CD4-positive, alpha-beta T cell (primary cell): ENCODE measurements around the gene FBXL20. TPM values are rescaled to one million over a fixed set of nuclear protein-coding genes. Genes with fewer than 3 reads are reported as not detected.

Experiments used
- ATAC-seq: fragments of 200-7000 bp; cut with Tn5 transposase; one replicate; pipeline ENCODE4 v1.10.0; 2022; ENCODE audit warnings: mild to moderate bottlenecking; ENCODE audit not compliant: poor library complexity
- CTCF ChIA-PET: fragments of 350-600 bp; sonication (Branson Sonifier 250); formaldehyde crosslinking; loops from one replicate; lab custom pipeline; 2021; ENCODE audit warnings: antibody characterized with exemption, inconsistent platforms; lab: Charles Lee
- POLR2A ChIA-PET: fragments of 350-600 bp; sonication (Branson Sonifier 250); formaldehyde crosslinking; loops from one replicate; lab custom pipeline; 2021; ENCODE audit warnings: antibody characterized with exemption, inconsistent platforms; lab: Charles Lee
- DNase-seq, 14 experiments: peaks; one replicate each; pipeline ENCODE4 v3.0.0-alpha.2; 2013 to 2020; ENCODE audit warnings: mixed read lengths in 2 of 14
- H3K27ac ChIP-seq, 2 donors: one replicate each; pipeline versions ENCODE4 v1.5.1 to v1.7.0; 2013; ENCODE audit warnings: low read length in 2 of 2, low read depth in 1 of 2, mild to moderate bottlenecking in 1 of 2
- H3K27me3 ChIP-seq, 2 experiments: 1 replicate in 1 of 2; 2 replicates in 1 of 2; pipeline versions ENCODE4 v1.6.1 to v1.7.0; 2013; ENCODE audit warnings: low read length in 2 of 2, control low read depth in 1 of 2, mild to moderate bottlenecking in 1 of 2, moderate library complexity in 1 of 2; ENCODE audit not compliant: insufficient read depth in 2 of 2, control insufficient read depth in 1 of 2
- H3K36me3 ChIP-seq: one replicate; pipeline ENCODE4 v1.6.1; 2013; ENCODE audit warnings: low read length, control low read depth; ENCODE audit not compliant: insufficient read depth
- H3K4me1 ChIP-seq: one replicate; pipeline ENCODE4 v1.6.1; 2013; ENCODE audit warnings: low read length, control low read depth; ENCODE audit not compliant: insufficient read depth
- H3K4me3 ChIP-seq: one replicate; pipeline ENCODE4 v1.5.1; 2013; ENCODE audit warnings: mild to moderate bottlenecking, low read length, moderate library complexity
- H3K9me3 ChIP-seq, 2 experiments: 1 replicate in 1 of 2; 2 replicates in 1 of 2; pipeline versions ENCODE4 v1.6.1 to v1.7.0; 2013; ENCODE audit warnings: low read length in 2 of 2, mild to moderate bottlenecking in 2 of 2, control low read depth in 1 of 2, moderate library complexity in 1 of 2; ENCODE audit not compliant: control insufficient read depth in 1 of 2, insufficient read depth in 1 of 2
- H3K27ac Mint-ChIP-seq: one replicate; pipeline ENCODE4 v1.8.0; 2020; ENCODE audit warnings: mixed read lengths
- H3K27me3 Mint-ChIP-seq: one replicate; pipeline ENCODE4 v1.8.0; 2021; ENCODE audit warnings: mixed read lengths
- H3K36me3 Mint-ChIP-seq: one replicate; pipeline ENCODE4 v1.8.0; 2021; ENCODE audit warnings: low read depth, mixed read lengths
- H3K4me1 Mint-ChIP-seq: one replicate; pipeline ENCODE4 v1.8.0; 2021; ENCODE audit warnings: low read depth, mixed read lengths
- H3K4me3 Mint-ChIP-seq: one replicate; pipeline ENCODE4 v1.8.0; 2020; ENCODE audit warnings: mild to moderate bottlenecking, mixed read lengths
- H3K9me3 Mint-ChIP-seq: one replicate; pipeline ENCODE4 v1.8.0; 2020; ENCODE audit warnings: mixed read lengths
- CTCF ChIP-seq: fragments of 200-600 bp; IDR thresholded peaks from one replicate; pipeline ENCODE4 v1.8.0; 2022; ENCODE audit warnings: antibody characterized with exemption, mild to moderate bottlenecking
- intact Hi-C, 2 experiments: fragments of 100-400 bp; cut with DNase I in 1 of 2; cut with micrococcal nuclease in 1 of 2; formaldehyde crosslinking; loops; one replicate each; pipeline versions ENCODE4 v1.15.1 to v1.9.0; 2023 to 2025; cut with DNase I, micrococcal nuclease
- total RNA-seq, 174 experiments: library from RNA in 2 of 174; stranded (reverse) in 2 of 174; gene quantifications; one replicate each; pipeline ENCODE4 v1.2.3 and lab custom pipeline; 2021 to 2026

Gene FBXL20
- total RNA-seq, 2 experiments from 2014 or later, result 16.7 to 17.1 TPM

DNA sequence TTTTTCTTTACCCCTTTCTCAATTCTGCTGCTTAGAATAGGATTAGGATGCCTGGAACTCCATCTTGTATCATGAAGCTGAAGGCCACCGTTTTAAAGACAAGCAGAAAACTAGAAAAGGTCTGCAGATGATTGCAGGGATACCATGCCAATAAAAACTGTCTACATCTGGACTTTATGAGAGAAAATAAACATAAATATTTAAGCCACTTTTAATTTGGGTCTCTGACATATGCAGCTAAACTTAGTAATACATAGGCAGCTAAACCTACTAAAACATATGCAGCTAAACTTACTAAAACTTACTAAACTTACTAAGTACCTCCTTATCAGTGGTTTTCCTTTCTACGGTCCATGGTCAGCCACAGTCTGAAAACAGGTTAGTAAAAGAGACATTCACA is 48.4 kb downstream of the FBXL20 start:
- H3K36me3 Mint-ChIP-seq, result peaks cover 10% of the 10 kb centered on the region
- no peak overlapping the region for H3K27ac Mint-ChIP-seq
- peaks cover 3% of the 10 kb centered on the region for H3K36me3 ChIP-seq
- no peaks in the 10 kb centered on the region for H3K9me3 Mint-ChIP-seq
- intact Hi-C loops, result no loop called here
- no peak for TF ChIP-seq CTCF
- H3K27ac ChIP-seq, result no peak overlapping the region
- no peaks in the 10 kb centered on the region for H3K4me1 ChIP-seq
- no peak overlapping the region for H3K4me3 ChIP-seq
- H3K27me3 Mint-ChIP-seq, result no peaks in the 10 kb centered on the region
- H3K27me3 ChIP-seq, result no peaks in the 10 kb centered on the region
- POLR2A ChIA-PET, result no interaction called here
- no peak overlapping the region for H3K4me3 Mint-ChIP-seq
- H3K4me1 Mint-ChIP-seq, result peaks cover 15% of the 10 kb centered on the region
- H3K9me3 ChIP-seq, result no peaks in the 10 kb centered on the region
- CTCF ChIA-PET, result interaction anchor here (0.5 kb wide), 1 partner anchor 10 kb away, joined by 3 read pairs; no protein-coding TSS in a partner anchor
- ATAC-seq (no peak), DNase-seq (no peak)

DNA sequence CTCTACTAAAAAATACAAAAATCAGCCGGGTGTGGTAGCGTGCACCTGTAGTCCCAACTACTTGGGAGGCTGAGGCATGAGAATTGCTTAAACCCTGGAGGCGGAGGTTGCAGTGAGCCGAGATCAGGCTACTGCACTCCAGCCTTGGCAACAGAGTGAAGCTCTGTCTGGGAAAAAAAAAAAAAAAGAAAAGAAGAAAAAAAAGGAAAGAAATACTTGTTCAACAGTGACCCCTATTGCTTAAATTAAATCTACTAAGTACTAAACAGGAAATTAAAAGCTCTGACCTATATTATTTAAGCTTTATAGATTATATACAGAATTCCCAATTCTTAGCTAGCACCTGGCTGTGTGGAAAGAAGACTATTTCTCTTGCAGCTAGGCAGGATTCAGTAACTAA is 48.9 kb downstream of the FBXL20 start:
- Histone ChIP-seq H3K4me1 (no peaks in the 10 kb centered on the region), H3K36me3 (peaks cover 3% of the 10 kb centered on the region), H3K27ac (no peak overlapping the region), H3K4me3 (no peak overlapping the region), H3K27me3 (no peaks in the 10 kb centered on the region), H3K9me3 (no peaks in the 10 kb centered on the region)
- ChIA-PET POLR2A (no interaction called here), CTCF (no interaction called here)
- peaks cover 12% of the 10 kb centered on the region for H3K36me3 Mint-ChIP-seq
- TF ChIP-seq CTCF, result no peak
- H3K9me3 Mint-ChIP-seq, result no peaks in the 10 kb centered on the region
- ATAC-seq (no peak), DNase-seq (no peak)
- H3K27me3 Mint-ChIP-seq, result no peaks in the 10 kb centered on the region
- no peak overlapping the region for H3K4me3 Mint-ChIP-seq
- peaks cover 15% of the 10 kb centered on the region for H3K4me1 Mint-ChIP-seq
- intact Hi-C loops, result no loop called here
- H3K27ac Mint-ChIP-seq, result no peak overlapping the region

DNA sequence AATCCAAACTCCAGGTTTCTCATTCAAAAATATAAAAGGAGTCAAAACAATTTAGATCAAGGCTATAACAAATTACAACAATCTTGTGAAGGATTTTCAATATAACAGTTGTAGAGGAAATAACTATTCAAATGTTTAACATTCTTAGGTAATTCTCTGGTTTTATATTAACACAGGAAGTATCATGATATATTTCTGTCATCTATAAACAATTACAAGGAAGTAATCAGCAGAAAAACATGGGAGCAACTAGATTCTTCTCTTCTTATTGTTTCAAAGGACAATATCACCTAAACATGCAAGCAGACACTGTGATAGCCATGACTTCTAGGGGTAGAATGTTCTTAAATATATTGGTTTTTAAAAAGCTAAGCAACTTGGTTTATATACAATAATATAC is 49.9 kb downstream of the FBXL20 start:
- Histone ChIP-seq H3K27me3 (no peaks in the 10 kb centered on the region), H3K36me3 (no peaks in the 10 kb centered on the region), H3K4me1 (no peaks in the 10 kb centered on the region), H3K27ac (no peak overlapping the region), H3K4me3 (no peak overlapping the region), H3K9me3 (no peaks in the 10 kb centered on the region)
- DNase-seq, result no peak
- no peak overlapping the region for H3K27ac Mint-ChIP-seq
- peaks cover 15% of the 10 kb centered on the region for H3K4me1 Mint-ChIP-seq
- ATAC-seq, result no peak
- CTCF ChIA-PET, result no interaction called here
- H3K4me3 Mint-ChIP-seq, result no peak overlapping the region
- POLR2A ChIA-PET, result no interaction called here
- H3K9me3 Mint-ChIP-seq, result no peaks in the 10 kb centered on the region
- intact Hi-C loops, result no loop called here
- TF ChIP-seq CTCF, result no peak
- peaks cover 9% of the 10 kb centered on the region for H3K36me3 Mint-ChIP-seq
- H3K27me3 Mint-ChIP-seq, result no peaks in the 10 kb centered on the region
